GM12878 (cell line): ENCODE data around the gene SEMA4D.

ENCODE experiments used
- ATF7 ChIP-seq: fragments of 450-650 bp; IDR thresholded peaks from 2 replicates; pipeline ENCODE4 v1.6.1; 2016; ENCODE audit warnings: low read depth, mild to moderate bottlenecking
- BHLHE40 ChIP-seq, 2 experiments: fragments of 450-650 bp in 1 of 2; IDR thresholded peaks; 2 replicates each; pipeline ENCODE4 v1.6.1; 2011 to 2017; ENCODE audit warnings: low read depth in 2 of 2, borderline replicate concordance in 1 of 2, improper control_type of control experiment in 1 of 2, low read length in 1 of 2, mild to moderate bottlenecking in 1 of 2
- CTCF ChIP-seq, 3 experiments: IDR thresholded peaks in 2 of 3; conservative IDR thresholded peaks in 1 of 3; 2 replicates each; pipeline ENCODE4 v1.5.1; 2011; ENCODE audit warnings: low read depth in 3 of 3, low read length in 3 of 3, mild to moderate bottlenecking in 3 of 3, control low read depth in 2 of 3, moderate library complexity in 2 of 3, inconsistent platforms in 1 of 3, mixed read lengths in 1 of 3; ENCODE audit not compliant: control insufficient read depth in 2 of 3, insufficient read depth in 1 of 3; ENCODE audit errors: extremely low read depth in 1 of 3
- EP300 ChIP-seq, 2 experiments: fragments of 150-350 bp in 1 of 2; IDR thresholded peaks; 2 replicates each; pipeline ENCODE4 v1.6.1; 2011 to 2012; ENCODE audit warnings: low read depth in 2 of 2, low read length in 2 of 2, borderline replicate concordance in 1 of 2, improper control_type of control experiment in 1 of 2, inconsistent platforms in 1 of 2; ENCODE audit not compliant: control insufficient read depth in 1 of 2
- ESRRA ChIP-seq: IDR thresholded peaks from 2 replicates; pipeline ENCODE4 v1.6.1; 2012; ENCODE audit warnings: mild to moderate bottlenecking, low read length, improper control_type of control experiment
- HCFC1 ChIP-seq: fragments of 150-350 bp; IDR thresholded peaks from 2 replicates; pipeline ENCODE4 v1.6.1; 2014; ENCODE audit warnings: low read length
- MAX ChIP-seq: IDR thresholded peaks from 2 replicates; pipeline ENCODE4 v1.6.1; 2012; ENCODE audit warnings: low read depth, low read length, improper control_type of control experiment
- NFIC ChIP-seq: IDR thresholded peaks from 2 replicates; pipeline ENCODE4 v1.6.1; 2012; ENCODE audit warnings: low read depth, mild to moderate bottlenecking, inconsistent platforms, low read length, moderate library complexity
- ZBTB11 ChIP-seq: fragments of 450-650 bp; formaldehyde crosslinking; IDR thresholded peaks from 2 replicates; pipeline ENCODE4 v1.5.0; 2022; ENCODE audit warnings: mild to moderate bottlenecking, missing genetic modification characterization
- ZNF274 ChIP-seq: IDR thresholded peaks from one replicate; pipeline ENCODE4 v1.8.0; 2011; ENCODE audit not compliant: insufficient read length, insufficient read depth

GRCh38 chr9:89407070-89407469 lies 90.8 kb downstream of the SEMA4D start:
- no peak for TF ChIP-seq HCFC1
- TF ChIP-seq ZNF274: no peak
- no peak for TF ChIP-seq CTCF (IDR thresholded peaks at IDR 0.05 in 2 of 3, conservative IDR thresholded peaks at IDR 0.05 in 1 of 3; ENCODE audit: control insufficient read depth in 2 of 3, extremely low read depth in 1 of 3, insufficient read depth in 1 of 3, low read depth in 3 of 3, low read length in 3 of 3)
- no peak for TF ChIP-seq ESRRA
- no peak for TF ChIP-seq ZBTB11 (CRISPR knock-in tag)
- TF ChIP-seq NFIC: no peak
- no peak for TF ChIP-seq BHLHE40 (IDR thresholded peaks at IDR 0.05; ENCODE audit: borderline replicate concordance in 1 of 2, low read depth in 2 of 2, low read length in 1 of 2)
- TF ChIP-seq MAX: no peak
- TF ChIP-seq ATF7: no peak
- no peak for TF ChIP-seq EP300 (IDR thresholded peaks at IDR 0.05; ENCODE audit: borderline replicate concordance in 1 of 2, control insufficient read depth in 1 of 2, low read depth in 2 of 2, low read length in 2 of 2)
